ENCODE measurements around the gene SORCS2. TPM values are rescaled to one million over a fixed set of nuclear protein-coding genes. Genes with fewer than 3 reads are reported as not detected.

The SORCS2 gene
- polyA plus RNA-seq, 1 donor from 2014 or later: 1.0 TPM

- Histone ChIP-seq H3K27me3 (ENCODE audit: insufficient read depth, low read depth, low read length) (peaks cover 20% of the 10 kb centered on the region), H3K4me2 (ENCODE audit: low read length) (no peak overlapping the region), H3F3A (ENCODE audit: insufficient read depth, low read length, poor library complexity, severe bottlenecking) (no peaks in the 10 kb centered on the region), H2AFZ (ENCODE audit: low read depth, low read length) (no peak overlapping the region), H3K9ac (ENCODE audit: low read length) (no peak overlapping the region), H3K9me3 (ENCODE audit: low read length) (no peaks in the 10 kb centered on the region), H3K36me3 (ENCODE audit: insufficient read depth, low read length) (no peaks in the 10 kb centered on the region), H3K79me2 (replicated peaks; ENCODE audit: insufficient read depth, low read length) (peaks cover 4% of the 10 kb centered on the region), H3K4me3 (ENCODE audit: low read length) (no peak overlapping the region), H4K20me1 (ENCODE audit: insufficient read depth) (no peaks in the 10 kb centered on the region), H3K27ac (ENCODE audit: low read length) (no peak overlapping the region), H3K9me2 (ENCODE audit: insufficient read depth, low read length) (no peaks in the 10 kb centered on the region)
- TF ChIP-seq CTCF (IDR thresholded peaks at IDR 0.05; ENCODE audit: poor library complexity, severe bottlenecking) (no peak), POLR2AphosphoS5 (IDR thresholded peaks at IDR 0.05) (no peak), EP300 (conservative IDR thresholded peaks at IDR 0.05; ENCODE audit: poor library complexity, severe bottlenecking) (no peak), SMC3 (conservative IDR thresholded peaks at IDR 0.05; ENCODE audit: poor library complexity) (no peak), TAF1 (IDR thresholded peaks at IDR 0.05; ENCODE audit: low read depth) (no peak), MXI1 (conservative IDR thresholded peaks at IDR 0.05; ENCODE audit: poor library complexity, severe bottlenecking) (no peak), EZH2 (IDR thresholded peaks at IDR 0.05; ENCODE audit: borderline replicate concordance, insufficient read depth, low read length, poor library complexity, severe bottlenecking) (no peak), RAD21 (conservative IDR thresholded peaks at IDR 0.05) (no peak)
- TF ChIP-seq, protein P1, sequence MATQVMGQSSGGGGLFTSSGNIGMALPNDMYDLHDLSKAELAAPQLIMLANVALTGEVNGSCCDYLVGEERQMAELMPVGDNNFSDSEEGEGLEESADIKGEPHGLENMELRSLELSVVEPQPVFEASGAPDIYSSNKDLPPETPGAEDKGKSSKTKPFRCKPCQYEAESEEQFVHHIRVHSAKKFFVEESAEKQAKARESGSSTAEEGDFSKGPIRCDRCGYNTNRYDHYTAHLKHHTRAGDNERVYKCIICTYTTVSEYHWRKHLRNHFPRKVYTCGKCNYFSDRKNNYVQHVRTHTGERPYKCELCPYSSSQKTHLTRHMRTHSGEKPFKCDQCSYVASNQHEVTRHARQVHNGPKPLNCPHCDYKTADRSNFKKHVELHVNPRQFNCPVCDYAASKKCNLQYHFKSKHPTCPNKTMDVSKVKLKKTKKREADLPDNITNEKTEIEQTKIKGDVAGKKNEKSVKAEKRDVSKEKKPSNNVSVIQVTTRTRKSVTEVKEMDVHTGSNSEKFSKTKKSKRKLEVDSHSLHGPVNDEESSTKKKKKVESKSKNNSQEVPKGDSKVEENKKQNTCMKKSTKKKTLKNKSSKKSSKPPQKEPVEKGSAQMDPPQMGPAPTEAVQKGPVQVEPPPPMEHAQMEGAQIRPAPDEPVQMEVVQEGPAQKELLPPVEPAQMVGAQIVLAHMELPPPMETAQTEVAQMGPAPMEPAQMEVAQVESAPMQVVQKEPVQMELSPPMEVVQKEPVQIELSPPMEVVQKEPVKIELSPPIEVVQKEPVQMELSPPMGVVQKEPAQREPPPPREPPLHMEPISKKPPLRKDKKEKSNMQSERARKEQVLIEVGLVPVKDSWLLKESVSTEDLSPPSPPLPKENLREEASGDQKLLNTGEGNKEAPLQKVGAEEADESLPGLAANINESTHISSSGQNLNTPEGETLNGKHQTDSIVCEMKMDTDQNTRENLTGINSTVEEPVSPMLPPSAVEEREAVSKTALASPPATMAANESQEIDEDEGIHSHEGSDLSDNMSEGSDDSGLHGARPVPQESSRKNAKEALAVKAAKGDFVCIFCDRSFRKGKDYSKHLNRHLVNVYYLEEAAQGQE (IDR thresholded peaks at IDR 0.05; ENCODE audit: borderline replicate concordance): no peak
These were observed 1.4 kb upstream of the SORCS2 start for GRCh38 chr4:7190691-7191545.

- Histone ChIP-seq H3K4me3 (ENCODE audit: low read length) (peak overlapping the region; percentile 56), H4K20me1 (ENCODE audit: insufficient read depth) (no peaks in the 10 kb centered on the region), H2AFZ (ENCODE audit: low read depth, low read length) (no peak overlapping the region), H3K27me3 (ENCODE audit: insufficient read depth, low read depth, low read length) (peaks cover 20% of the 10 kb centered on the region), H3K9me3 (ENCODE audit: low read length) (no peaks in the 10 kb centered on the region), H3K9me2 (ENCODE audit: insufficient read depth, low read length) (no peaks in the 10 kb centered on the region), H3K36me3 (ENCODE audit: insufficient read depth, low read length) (no peaks in the 10 kb centered on the region), H3K9ac (ENCODE audit: low read length) (peak overlapping the region; percentile 42), H3K27ac (ENCODE audit: low read length) (no peak overlapping the region), H3K4me2 (ENCODE audit: low read length) (no peak overlapping the region), H3K79me2 (replicated peaks; ENCODE audit: insufficient read depth, low read length) (peaks cover 4% of the 10 kb centered on the region), H3F3A (ENCODE audit: insufficient read depth, low read length, poor library complexity, severe bottlenecking) (no peaks in the 10 kb centered on the region)
- no peak for TF ChIP-seq TAF1 (IDR thresholded peaks at IDR 0.05; ENCODE audit: low read depth)
- no peak for TF ChIP-seq EP300 (conservative IDR thresholded peaks at IDR 0.05; ENCODE audit: poor library complexity, severe bottlenecking)
- TF ChIP-seq EZH2 (IDR thresholded peaks at IDR 0.05; ENCODE audit: borderline replicate concordance, insufficient read depth, low read length, poor library complexity, severe bottlenecking): no peak
- TF ChIP-seq, protein P1 (IDR thresholded peaks at IDR 0.05; ENCODE audit: borderline replicate concordance): no peak
- TF ChIP-seq SMC3 (conservative IDR thresholded peaks at IDR 0.05; ENCODE audit: poor library complexity): no peak
- TF ChIP-seq CTCF (IDR thresholded peaks at IDR 0.05; ENCODE audit: poor library complexity, severe bottlenecking): no peak
- TF ChIP-seq RAD21 (conservative IDR thresholded peaks at IDR 0.05): no peak
- TF ChIP-seq POLR2AphosphoS5 (IDR thresholded peaks at IDR 0.05): no peak
These were observed 639 bp upstream of the SORCS2 start for GRCh38 chr4:7191546-7192251.

Measured in neural cell (in vitro differentiated cells).